Measurements from ENCODE around the gene CPED1.

DNA sequence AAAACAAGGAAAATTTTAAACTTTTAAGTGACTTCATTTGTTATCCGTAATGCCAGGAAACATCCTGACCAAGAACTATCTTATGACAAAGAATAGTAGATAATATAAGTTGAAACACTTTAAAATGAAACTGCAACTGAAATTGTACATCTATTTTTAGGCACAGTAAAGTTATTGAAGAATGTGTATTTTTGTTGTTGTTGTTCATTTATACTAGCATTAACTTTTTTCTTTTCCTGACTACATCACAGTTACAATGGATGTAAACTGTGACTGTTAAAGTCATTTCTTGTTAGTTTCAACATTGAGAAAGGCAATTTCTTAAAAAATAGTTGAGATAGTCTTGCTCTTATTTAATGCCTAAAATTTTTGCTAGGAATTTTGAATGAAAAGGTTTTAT is 2.6 kb downstream of the CPED1 start:
- TF ChIP-seq, protein P1, sequence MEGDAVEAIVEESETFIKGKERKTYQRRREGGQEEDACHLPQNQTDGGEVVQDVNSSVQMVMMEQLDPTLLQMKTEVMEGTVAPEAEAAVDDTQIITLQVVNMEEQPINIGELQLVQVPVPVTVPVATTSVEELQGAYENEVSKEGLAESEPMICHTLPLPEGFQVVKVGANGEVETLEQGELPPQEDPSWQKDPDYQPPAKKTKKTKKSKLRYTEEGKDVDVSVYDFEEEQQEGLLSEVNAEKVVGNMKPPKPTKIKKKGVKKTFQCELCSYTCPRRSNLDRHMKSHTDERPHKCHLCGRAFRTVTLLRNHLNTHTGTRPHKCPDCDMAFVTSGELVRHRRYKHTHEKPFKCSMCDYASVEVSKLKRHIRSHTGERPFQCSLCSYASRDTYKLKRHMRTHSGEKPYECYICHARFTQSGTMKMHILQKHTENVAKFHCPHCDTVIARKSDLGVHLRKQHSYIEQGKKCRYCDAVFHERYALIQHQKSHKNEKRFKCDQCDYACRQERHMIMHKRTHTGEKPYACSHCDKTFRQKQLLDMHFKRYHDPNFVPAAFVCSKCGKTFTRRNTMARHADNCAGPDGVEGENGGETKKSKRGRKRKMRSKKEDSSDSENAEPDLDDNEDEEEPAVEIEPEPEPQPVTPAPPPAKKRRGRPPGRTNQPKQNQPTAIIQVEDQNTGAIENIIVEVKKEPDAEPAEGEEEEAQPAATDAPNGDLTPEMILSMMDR (conservative IDR thresholded peaks at IDR 0.05), result no peak
- no peak for TF ChIP-seq ZFX (IDR thresholded peaks at IDR 0.05)

Data from C4-2B (cell line).